ENCODE data around the gene ME3. TPM values are rescaled to one million over a fixed set of nuclear protein-coding genes. Genes with fewer than 3 reads are reported as not detected.

The ME3 gene
- total RNA-seq, 2 experiments from 2014 or later: not detected

DNA sequence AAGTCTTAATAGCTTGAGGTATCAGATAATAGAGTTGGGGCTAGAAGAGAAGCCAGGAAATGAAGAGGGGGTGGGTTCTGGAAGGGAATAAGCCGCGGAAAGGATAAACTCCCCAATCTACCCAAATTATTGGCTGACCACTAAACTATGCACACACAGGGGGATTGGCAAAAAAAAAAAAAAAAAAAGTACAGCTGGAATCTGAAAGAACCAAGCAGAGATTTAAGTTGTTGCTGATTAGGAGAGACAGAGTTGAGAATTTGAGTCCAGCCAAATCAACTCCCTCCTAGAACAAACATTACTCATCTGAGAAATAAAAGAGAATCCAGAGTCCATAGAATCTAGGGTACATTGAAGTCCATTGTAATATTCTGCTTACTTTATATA is 162.8 kb downstream of the ME3 start:
- Histone ChIP-seq H3K4me2 (ENCODE audit: low read length) (no peak overlapping the region), H3K36me3 (ENCODE audit: insufficient read depth, low read length) (no peaks in the 10 kb centered on the region), H3K27ac (ENCODE audit: low read depth, low read length, poor library complexity, severe bottlenecking) (no peak overlapping the region), H3K79me2 (ENCODE audit: insufficient read depth, low read depth, low read length) (no peaks in the 10 kb centered on the region), H3K4me3 (ENCODE audit: low read depth, low read length, poor library complexity, severe bottlenecking) (no peak overlapping the region), H3K9me2 (ENCODE audit: insufficient read depth, low read length) (no peaks in the 10 kb centered on the region), H2AFZ (ENCODE audit: low read length) (no peak overlapping the region), H3K4me1 (ENCODE audit: insufficient read depth, low read length, poor library complexity, severe bottlenecking) (no peaks in the 10 kb centered on the region), H4K20me1 (ENCODE audit: insufficient read depth, low read length) (no peaks in the 10 kb centered on the region), H3K9me3 (ENCODE audit: low read length) (no peaks in the 10 kb centered on the region)
- POLR2A ChIA-PET: no interaction called here
- no TSS peak for BruUV-seq (replicated peaks)
- no peak for TF ChIP-seq EZH2phosphoT487 (IDR thresholded peaks at IDR 0.05; ENCODE audit: borderline replicate concordance, low read depth, low read length)
- TF ChIP-seq, protein P1, sequence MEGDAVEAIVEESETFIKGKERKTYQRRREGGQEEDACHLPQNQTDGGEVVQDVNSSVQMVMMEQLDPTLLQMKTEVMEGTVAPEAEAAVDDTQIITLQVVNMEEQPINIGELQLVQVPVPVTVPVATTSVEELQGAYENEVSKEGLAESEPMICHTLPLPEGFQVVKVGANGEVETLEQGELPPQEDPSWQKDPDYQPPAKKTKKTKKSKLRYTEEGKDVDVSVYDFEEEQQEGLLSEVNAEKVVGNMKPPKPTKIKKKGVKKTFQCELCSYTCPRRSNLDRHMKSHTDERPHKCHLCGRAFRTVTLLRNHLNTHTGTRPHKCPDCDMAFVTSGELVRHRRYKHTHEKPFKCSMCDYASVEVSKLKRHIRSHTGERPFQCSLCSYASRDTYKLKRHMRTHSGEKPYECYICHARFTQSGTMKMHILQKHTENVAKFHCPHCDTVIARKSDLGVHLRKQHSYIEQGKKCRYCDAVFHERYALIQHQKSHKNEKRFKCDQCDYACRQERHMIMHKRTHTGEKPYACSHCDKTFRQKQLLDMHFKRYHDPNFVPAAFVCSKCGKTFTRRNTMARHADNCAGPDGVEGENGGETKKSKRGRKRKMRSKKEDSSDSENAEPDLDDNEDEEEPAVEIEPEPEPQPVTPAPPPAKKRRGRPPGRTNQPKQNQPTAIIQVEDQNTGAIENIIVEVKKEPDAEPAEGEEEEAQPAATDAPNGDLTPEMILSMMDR (conservative IDR thresholded peaks at IDR 0.05; ENCODE audit: low read length): no peak
- intact Hi-C loops (cut with micrococcal nuclease; ENCODE audit: unreplicated experiment): no loop called here
- no peak for DNase-seq (ENCODE audit: low spot score)
- CTCF ChIA-PET (ENCODE audit: unreplicated experiment): no interaction called here

DNA sequence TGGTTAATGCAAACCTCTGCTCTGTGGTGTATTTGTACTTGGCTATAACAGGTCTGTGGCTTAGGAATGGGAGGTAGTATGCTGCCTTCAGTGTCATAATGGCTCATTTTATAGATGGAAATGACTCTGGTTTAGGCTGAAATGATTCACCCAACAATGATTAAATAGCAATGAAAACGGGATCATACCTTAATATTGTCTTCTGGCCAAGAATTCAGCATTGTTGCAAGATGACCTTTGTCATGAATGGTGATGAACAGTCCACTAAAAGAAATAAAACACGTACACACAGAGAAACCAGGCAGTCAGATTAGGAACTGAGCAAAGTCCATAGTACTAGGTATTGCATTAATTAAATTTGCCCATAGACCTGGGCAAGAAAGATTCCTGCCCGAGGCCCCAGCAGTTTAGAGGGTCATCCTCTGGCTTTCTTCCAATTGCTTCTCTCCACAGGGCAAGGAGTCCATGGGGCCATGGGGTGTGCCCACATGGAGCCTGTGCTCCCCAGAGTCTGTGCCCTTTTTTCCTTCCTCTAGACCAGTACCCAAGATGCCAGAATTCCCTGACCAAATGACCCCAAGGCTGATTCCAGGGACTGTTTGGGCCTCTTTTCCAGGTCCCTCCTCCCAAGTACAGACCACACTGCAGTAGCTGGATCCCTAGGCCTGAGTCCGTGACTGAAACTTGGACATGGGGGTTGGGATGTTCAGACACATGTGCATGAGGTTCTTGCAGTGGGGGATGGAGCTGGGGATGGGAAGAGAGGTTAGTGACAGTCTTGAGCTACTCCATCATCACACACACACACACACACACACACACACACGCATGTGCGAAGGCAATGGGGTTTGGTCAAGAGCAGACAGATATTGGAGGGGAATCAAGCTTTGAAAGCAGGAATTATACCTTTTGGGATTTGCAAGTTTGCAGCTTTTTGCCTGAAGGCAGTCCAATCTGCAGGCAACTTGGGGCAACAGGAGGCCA is 163.5 kb downstream of the ME3 start:
- CTCF ChIA-PET (ENCODE audit: unreplicated experiment): no interaction called here
- BruUV-seq (replicated peaks): no TSS peak
- TF ChIP-seq EZH2phosphoT487 (IDR thresholded peaks at IDR 0.05; ENCODE audit: borderline replicate concordance, low read depth, low read length): no peak
- TF ChIP-seq, protein P1 (conservative IDR thresholded peaks at IDR 0.05; ENCODE audit: low read length): no peak
- H3K36me3 ChIP-seq (ENCODE audit: insufficient read depth, low read length): no peaks in the 10 kb centered on the region
- H3K9me3 ChIP-seq (ENCODE audit: low read length): no peaks in the 10 kb centered on the region
- POLR2A ChIA-PET: no interaction called here
- H2AFZ ChIP-seq (ENCODE audit: low read length): no peak overlapping the region
- no peak overlapping the region for H3K4me3 ChIP-seq (ENCODE audit: low read depth, low read length, poor library complexity, severe bottlenecking)
- H3K79me2 ChIP-seq (ENCODE audit: insufficient read depth, low read depth, low read length): no peaks in the 10 kb centered on the region
- no peaks in the 10 kb centered on the region for H3K4me1 ChIP-seq (ENCODE audit: insufficient read depth, low read length, poor library complexity, severe bottlenecking)
- H3K27ac ChIP-seq (ENCODE audit: low read depth, low read length, poor library complexity, severe bottlenecking): no peak overlapping the region
- no peak for DNase-seq (ENCODE audit: low spot score)
- no peaks in the 10 kb centered on the region for H4K20me1 ChIP-seq (ENCODE audit: insufficient read depth, low read length)
- H3K4me2 ChIP-seq (ENCODE audit: low read length): no peak overlapping the region
- no peaks in the 10 kb centered on the region for H3K9me2 ChIP-seq (ENCODE audit: insufficient read depth, low read length)
- intact Hi-C loops (cut with micrococcal nuclease; ENCODE audit: unreplicated experiment): no loop called here

DNA sequence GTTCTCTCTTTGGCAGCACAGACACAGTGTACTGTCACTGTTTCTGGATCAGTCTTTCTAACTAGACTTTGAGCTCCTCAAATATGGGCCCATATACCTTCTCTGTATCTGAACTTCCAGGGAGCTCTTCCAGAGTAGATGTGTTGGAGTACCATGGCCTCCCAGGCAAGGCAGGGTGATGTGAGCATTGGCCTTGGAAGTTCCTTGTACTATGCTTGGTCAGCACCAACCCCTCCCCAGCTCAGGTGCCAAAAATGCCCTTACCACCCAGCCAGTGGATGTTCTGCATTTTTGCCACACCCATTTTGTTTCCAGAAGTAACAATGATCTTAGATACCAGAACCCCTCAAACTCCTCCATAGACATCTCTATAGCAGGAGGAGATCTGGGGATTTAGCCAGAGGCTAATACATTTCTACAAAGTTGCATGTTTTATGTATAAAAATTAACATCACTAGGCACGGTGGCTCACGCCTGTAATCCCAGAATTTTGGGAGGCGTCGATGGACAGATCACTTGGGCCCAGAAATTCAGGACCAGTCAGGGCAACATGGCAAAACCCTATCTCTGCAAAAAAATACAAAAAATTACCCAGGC is 165.1 kb downstream of the ME3 start:
- no peak overlapping the region for H3K4me3 ChIP-seq (ENCODE audit: low read depth, low read length, poor library complexity, severe bottlenecking)
- H3K27ac ChIP-seq (ENCODE audit: low read depth, low read length, poor library complexity, severe bottlenecking): no peak overlapping the region
- H4K20me1 ChIP-seq (ENCODE audit: insufficient read depth, low read length): no peaks in the 10 kb centered on the region
- H3K79me2 ChIP-seq (ENCODE audit: insufficient read depth, low read depth, low read length): no peaks in the 10 kb centered on the region
- ChIA-PET POLR2A (no interaction called here), CTCF (ENCODE audit: unreplicated experiment) (no interaction called here)
- H3K36me3 ChIP-seq (ENCODE audit: insufficient read depth, low read length): no peaks in the 10 kb centered on the region
- no peaks in the 10 kb centered on the region for H3K9me2 ChIP-seq (ENCODE audit: insufficient read depth, low read length)
- DNase-seq (ENCODE audit: low spot score): no peak
- no peak overlapping the region for H2AFZ ChIP-seq (ENCODE audit: low read length)
- no peaks in the 10 kb centered on the region for H3K9me3 ChIP-seq (ENCODE audit: low read length)
- H3K4me2 ChIP-seq (ENCODE audit: low read length): no peak overlapping the region
- H3K4me1 ChIP-seq (ENCODE audit: insufficient read depth, low read length, poor library complexity, severe bottlenecking): no peaks in the 10 kb centered on the region
- TF ChIP-seq, protein P1 (conservative IDR thresholded peaks at IDR 0.05; ENCODE audit: low read length): no peak
- no peak for TF ChIP-seq EZH2phosphoT487 (IDR thresholded peaks at IDR 0.05; ENCODE audit: borderline replicate concordance, low read depth, low read length)
- no TSS peak for BruUV-seq (replicated peaks)
- intact Hi-C loops (cut with micrococcal nuclease; ENCODE audit: unreplicated experiment): no loop called here
